Skin of body (tissue), 3 donors: ENCODE measurements around the gene ENTPD5. TPM values are rescaled to one million over a fixed set of nuclear protein-coding genes. Genes with fewer than 3 reads are reported as not detected.
"Not testable (repeated sequence)": the region's sequence is repeated elsewhere in the genome, so short reads cannot be mapped to it uniquely, and the experiment has no call there.

Experiments used
- DNase-seq: peaks from one replicate; lab custom pipeline; 2025; lab: John Stamatoyannopoulos, UW
- small RNA-seq: library from RNA; depleted of rRNA; stranded (forward); fragments of <200 nt; gene quantifications from one replicate; pipeline ENCODE3, GENCODE V24; 2014; ENCODE audit warnings: low replicate concordance
- total RNA-seq: library from RNA; depleted of rRNA; stranded (reverse); fragments of >200 nt; gene quantifications from one replicate; pipeline ENCODE4 v1.2.3, GENCODE V29; 2014

Gene ENTPD5
- total RNA-seq, 1 donor from 2014 or later: 8.9 TPM

GRCh38 chr14:73944432-73945158 is 74.5 kb downstream of the ENTPD5 start:
- DNase-seq: no peak

- DNase-seq: no peak
These were observed 76.0 kb downstream of the ENTPD5 start for GRCh38 chr14:73943083-73943482.

- no peak for DNase-seq
These were observed 76.9 kb downstream of the ENTPD5 start for GRCh38 chr14:73942180-73942579.

- DNase-seq: no peak
These were observed 82.1 kb downstream of the ENTPD5 start for GRCh38 chr14:73937012-73937411.

DNA sequence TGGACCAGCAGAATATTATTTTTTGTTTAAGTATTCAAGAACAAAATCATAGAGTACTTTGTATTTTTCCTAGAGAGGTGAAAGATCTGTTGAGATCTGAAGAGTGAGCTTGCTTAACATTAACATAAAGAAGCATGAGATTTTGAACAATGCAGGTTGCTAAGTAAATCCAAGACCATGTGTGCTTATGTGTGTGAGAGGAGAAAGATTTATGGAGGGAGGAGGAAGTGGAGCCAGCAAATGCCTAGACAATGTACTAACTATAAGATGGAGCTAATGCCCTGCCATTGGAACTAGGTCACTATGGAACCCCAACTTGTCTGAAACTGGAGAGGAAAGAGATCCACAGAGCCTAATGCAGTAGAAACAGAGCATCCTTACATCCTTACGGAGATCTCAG is 82.5 kb downstream of the ENTPD5 start:
- no peak for DNase-seq

DNA sequence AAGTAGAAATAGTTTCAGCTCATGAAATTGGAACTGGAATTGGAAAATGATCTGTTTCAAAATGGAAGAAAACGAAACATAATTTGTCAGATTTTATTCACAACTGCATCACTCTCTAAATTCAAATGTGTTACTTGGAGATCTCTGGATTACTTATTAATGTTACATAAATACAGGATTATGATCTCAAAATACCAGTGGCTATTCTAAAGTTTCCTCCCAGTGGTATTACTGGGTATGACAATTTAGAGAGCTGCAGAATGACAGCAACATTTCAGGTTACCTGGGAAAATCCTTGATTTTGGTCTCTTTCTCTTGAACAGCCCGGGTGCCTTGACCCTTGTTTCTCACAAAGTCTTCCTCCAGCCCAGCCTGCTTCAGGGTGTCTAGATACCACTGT is 83.4 kb downstream of the ENTPD5 start:
- no peak for DNase-seq

GRCh38 chr14:73924337-73924736 is 94.8 kb downstream of the ENTPD5 start:
- DNase-seq: no peak

GRCh38 chr14:73919457-73919856 is 99.6 kb downstream of the ENTPD5 start:
- DNase-seq: not testable (repeated sequence)

- DNase-seq: no peak
These were observed 102.8 kb downstream of the ENTPD5 start for GRCh38 chr14:73916324-73916723.

DNA sequence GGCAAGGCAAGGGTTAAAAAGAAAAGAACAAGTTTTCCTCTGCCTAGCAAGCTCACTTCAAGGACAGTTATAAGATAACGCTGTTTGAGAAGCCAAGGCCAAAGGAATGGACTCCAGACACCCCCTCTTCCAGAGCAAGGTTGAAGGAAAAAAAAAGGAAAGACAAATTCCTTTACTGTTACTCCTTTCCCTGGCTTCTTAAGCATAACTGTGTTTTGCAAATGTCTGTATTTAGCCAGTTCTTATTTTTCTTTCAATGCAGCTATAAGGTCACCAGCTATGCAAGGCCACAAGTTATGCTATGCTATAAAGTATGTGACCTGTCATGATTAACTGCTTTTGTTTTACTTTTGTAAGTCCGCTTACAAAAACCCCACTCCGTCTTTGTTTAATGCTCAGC is 105.8 kb downstream of the ENTPD5 start:
- DNase-seq: no peak

DNA sequence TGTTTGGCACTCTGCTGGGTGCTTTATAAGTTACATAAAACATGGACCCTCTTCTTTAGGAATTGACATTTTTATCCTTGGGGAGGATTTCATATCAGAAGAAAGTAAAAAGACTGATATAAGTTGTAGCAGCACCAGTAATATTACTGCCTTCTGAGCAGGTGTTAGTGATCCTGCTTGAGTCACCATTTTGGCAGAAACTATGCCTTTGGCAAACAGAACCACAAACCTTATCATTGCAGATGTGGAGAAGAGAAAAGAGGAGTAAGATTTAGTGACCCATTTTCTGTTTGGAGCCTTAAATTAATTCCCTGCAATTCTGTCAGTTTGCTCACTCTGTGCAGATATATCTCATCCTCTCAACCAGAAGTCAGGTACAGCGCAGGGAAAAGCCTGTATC is 109.4 kb downstream of the ENTPD5 start:
- DNase-seq: no peak

Small RNA genes within 50 kb of the gene (small RNA-seq; reads per million reads assigned to genes)
- gene AC005480.2: not detected

Other genes starting within 250 kb of the ENTPD5 start
- gene PTGR2, start 167.5 kb downstream of the ENTPD5 start, total RNA-seq: 3.7 TPM
- 61.0 TPM for gene ZNF410, start 132.4 kb downstream of the ENTPD5 start, total RNA-seq
- 3.4 TPM for gene FAM161B, start 69.2 kb downstream of the ENTPD5 start, total RNA-seq
- gene COQ6, start 69.0 kb downstream of the ENTPD5 start, total RNA-seq: 15.0 TPM
- gene BBOF1, start 61 bp upstream of the ENTPD5 start, total RNA-seq: 11.2 TPM
- 32.7 TPM for gene ALDH6A1, start 65.2 kb upstream of the ENTPD5 start, total RNA-seq
- 11.5 TPM for gene LIN52, start 65.7 kb upstream of the ENTPD5 start, total RNA-seq
- gene VSX2, start 220.2 kb upstream of the ENTPD5 start, total RNA-seq: not detected